ENCODE results near the gene CEP290.
"Not testable (repeated sequence)": the region's sequence is repeated elsewhere in the genome, so short reads cannot be mapped to it uniquely, and the experiment has no call there.

The CEP290 gene

DNA sequence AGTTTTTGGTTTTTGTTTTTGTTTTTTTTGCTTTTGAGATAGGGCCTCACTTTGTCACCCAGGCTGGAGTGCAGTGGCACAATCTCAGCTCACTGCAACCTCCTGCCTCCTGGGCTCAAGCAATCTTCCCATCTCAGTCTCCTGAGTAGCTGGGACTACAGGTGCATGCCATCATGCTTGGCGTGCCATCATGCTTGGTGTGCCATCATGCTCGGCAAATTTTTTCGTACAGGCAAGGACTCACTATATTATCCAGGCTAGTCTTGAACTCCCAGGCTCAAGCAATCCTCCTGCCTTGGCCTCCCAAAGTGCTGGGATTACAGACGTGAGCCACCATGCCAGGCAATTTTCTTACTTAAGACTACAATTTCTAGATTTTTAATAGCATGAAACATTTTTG, 2.2 kb downstream of the CEP290 start:
- not testable (repeated sequence) for DNase-seq

DNA sequence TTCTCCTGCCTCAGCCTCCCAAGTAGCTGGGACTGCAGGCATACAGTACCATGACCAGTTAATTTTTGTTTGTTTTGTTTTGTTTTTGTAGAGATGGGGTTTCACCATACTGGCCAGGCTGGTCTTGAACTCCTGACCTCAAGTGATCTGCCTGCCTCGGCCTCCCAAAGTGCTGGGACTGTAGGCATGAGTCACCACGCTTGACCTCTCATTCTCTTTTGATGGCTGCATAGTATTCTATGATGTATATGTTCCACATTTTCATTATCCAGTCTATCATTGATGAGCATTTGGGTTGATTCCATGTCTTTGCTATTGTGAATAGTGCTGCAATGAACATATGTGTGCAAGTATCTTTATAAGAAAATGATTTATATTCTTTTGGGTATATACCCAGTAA, 8.7 kb downstream of the CEP290 start:
- not testable (repeated sequence) for DNase-seq

- no peak for DNase-seq
These were observed 9.5 kb downstream of the CEP290 start for GRCh38 chr12:88132392-88132791.

- DNase-seq = no peak
These were observed 14.0 kb downstream of the CEP290 start for GRCh38 chr12:88127855-88128254.

- DNase-seq = no peak
These were observed 14.8 kb downstream of the CEP290 start for GRCh38 chr12:88127099-88127498.

GRCh38 chr12:88122666-88123065, 19.2 kb downstream of the CEP290 start:
- DNase-seq = no peak

- no peak for DNase-seq
These were observed 28.0 kb downstream of the CEP290 start for GRCh38 chr12:88113871-88114270.

GRCh38 chr12:88111074-88111652, 30.7 kb downstream of the CEP290 start:
- DNase-seq = peak; percentile 12

GRCh38 chr12:88108021-88108420, 33.9 kb downstream of the CEP290 start:
- DNase-seq = no peak

DNA sequence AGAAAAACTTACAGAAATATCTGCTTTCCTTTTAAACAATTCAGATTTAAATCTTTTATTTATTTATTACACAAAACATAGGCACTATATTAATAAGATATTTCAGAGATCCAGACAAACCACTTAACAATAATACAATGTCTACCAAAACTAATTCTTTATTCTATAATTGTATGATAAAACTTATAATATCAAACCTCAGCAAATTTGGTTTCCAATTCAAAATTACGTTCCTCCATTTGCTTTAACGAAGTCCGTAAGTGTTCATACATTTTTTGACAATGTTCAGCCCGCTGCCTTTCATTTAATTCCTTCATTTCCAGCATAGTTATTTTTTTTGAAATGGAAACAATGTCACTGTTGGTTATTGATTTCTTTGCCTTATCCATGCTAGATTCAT, 48.3 kb downstream of the CEP290 start:
- DNase-seq = no peak

DNA sequence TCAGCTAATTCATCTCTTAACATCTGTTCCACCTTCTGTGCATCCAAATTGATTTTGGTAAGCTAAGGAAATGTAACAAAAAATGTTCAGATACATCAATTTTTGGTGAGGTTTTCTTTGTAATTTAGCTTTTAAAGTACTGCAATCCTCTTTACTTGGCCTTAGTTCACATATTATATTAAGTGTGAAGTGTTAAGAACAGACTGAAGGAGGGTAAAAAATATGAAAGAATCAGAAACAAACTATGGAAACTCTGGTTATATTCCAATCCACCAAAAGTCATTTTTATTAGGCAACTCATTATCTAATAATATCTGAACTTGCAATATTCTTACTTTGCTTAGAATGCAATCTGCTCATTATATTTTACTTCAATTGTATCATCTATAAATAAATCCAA, 49.1 kb downstream of the CEP290 start:
- no peak for DNase-seq

- no peak for DNase-seq
These were observed 57.7 kb downstream of the CEP290 start for GRCh38 chr12:88084210-88084609.

DNA sequence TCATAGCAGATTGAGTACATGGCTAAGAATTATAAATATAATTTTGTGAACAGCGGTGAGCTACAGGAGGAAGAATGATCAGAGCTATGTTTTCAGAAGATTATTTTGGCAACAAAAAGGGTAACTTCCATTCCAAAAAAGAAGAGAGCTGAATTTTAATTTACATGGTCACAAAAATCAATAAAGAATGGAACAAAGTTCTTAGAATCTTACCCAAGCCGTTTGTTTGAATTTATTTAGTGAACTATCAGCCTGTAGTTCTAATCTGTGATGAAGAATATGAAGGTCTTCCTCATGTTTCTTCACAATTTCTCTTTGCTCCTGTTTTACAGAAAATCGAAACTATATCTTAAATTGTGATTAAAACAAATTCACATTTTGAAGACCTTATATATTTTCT, 58.3 kb downstream of the CEP290 start:
- DNase-seq = no peak

DNA sequence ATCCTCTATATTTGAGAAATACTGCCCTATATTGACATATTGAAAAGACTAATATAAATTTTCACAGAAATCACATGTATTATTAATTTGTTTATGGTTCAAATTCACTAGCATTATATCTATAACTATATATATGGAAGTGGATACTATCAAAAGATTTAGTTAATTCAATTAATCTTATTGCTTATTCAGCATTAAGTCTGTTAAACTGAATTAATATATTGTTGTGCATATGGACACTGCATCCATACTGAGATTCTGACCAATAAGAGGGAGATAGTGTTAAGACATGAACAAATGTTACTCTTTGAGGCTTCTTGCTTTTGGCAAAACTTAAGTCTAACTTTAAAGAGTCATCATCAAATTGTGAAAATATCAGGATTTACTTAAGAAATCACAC, 60.6 kb downstream of the CEP290 start:
- DNase-seq = no peak

GRCh38 chr12:88067301-88067700, 74.6 kb downstream of the CEP290 start:
- DNase-seq = no peak

DNA sequence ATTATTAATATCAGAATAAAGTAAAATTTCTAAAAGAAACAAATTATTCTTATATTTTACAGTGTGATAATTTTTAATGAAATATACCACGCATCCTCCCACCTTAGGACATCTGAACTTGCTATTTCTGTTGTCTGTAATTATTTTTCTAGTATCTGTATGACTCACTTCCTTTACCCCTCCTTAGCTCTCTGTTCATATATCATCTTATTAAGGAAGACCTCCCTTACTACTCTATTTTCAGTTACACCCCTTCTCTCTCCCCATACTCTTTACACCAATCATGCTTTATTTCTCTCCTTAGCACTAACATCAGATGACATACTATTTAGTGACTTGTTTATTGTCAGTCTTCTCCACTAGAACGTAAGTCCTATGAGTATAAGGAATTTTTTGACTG, 78.5 kb downstream of the CEP290 start:
- no peak for DNase-seq

- DNase-seq = no peak
These were observed 79.4 kb downstream of the CEP290 start for GRCh38 chr12:88062474-88062873.

GRCh38 chr12:88058719-88059077, 83.2 kb downstream of the CEP290 start:
- DNase-seq = no peak

GRCh38 chr12:88057994-88058718, 83.7 kb downstream of the CEP290 start:
- no peak for DNase-seq

GRCh38 chr12:88056571-88056970, 85.3 kb downstream of the CEP290 start:
- no peak for DNase-seq

- no peak for DNase-seq
These were observed 89.2 kb downstream of the CEP290 start for GRCh38 chr12:88052686-88053085.

- DNase-seq = no peak
These were observed 97.9 kb downstream of the CEP290 start for GRCh38 chr12:88044035-88044434.

GRCh38 chr12:88037770-88038169, 104.1 kb downstream of the CEP290 start:
- no peak for DNase-seq

DNA sequence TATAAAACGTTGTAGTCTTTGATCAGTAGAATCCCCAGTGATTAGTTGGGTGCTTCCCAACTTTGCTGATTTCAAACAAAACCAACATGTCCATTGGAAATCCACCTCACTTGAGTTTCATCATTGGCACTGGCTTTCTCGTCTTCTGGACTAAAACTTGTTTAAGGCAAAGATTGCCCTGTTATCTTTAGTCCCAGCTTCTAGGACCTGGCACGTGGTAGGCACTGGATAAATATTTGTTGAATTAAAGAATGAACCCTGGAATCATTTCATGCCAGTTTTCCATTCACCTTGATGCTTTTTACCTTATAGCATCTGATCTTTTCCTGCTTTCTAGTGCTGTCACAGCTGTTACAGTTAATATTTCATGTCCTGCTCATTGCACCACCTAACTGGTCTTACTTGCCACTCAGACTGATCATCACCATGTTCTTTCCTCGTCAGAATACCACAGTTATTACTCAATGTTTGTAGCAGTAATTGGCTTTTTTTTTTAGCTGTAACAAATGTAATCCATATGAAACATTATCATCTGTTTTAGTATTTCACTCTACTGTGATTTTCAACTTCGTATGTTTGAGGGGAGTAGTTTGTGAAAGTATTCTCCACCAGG, 105.4 kb downstream of the CEP290 start:
- DNase-seq = peak; percentile 29

DNA sequence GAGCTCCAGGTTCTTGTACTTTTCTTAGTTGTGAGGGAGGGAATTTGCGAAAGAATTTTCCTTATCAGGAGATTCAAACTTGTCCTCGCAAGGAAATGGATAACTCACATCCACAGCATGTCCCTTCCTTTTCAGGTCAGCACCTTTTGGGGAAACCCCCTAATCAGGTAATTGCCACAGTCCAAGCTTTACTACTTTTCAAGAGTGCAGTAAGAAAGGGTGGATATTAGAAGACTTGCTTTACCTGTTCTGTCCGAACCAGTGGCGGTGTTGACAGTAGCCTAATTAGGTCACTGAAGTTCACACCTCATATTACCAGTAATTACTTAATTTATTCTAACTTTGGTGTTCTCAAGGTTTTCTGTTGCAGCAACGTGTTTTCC, 106.0 kb downstream of the CEP290 start:
- DNase-seq = no peak
